ENCODE results near the gene PRORP. TPM values are rescaled to one million over a fixed set of nuclear protein-coding genes. Genes with fewer than 3 reads are reported as not detected.
"Not testable (repeated sequence)": the region's sequence is repeated elsewhere in the genome, so short reads cannot be mapped to it uniquely, and the experiment has no call there.

PRORP gene
- total RNA-seq, 6 experiments from 2014 or later = 15.2 to 22.2 (median 19.7) TPM

- 92% methylated on average over 8 of the region's 8 CpGs for WGBS (ENCODE audit: insufficient coverage, low coverage, low lambda C conversion rate, missing lambda C conversion rate)
- H3K9me3 ChIP-seq = no peaks in the 10 kb centered on the region
- no peaks in the 10 kb centered on the region for H3K27me3 ChIP-seq
- TF ChIP-seq CTCF (IDR thresholded peaks at IDR 0.05) = no peak
- peaks cover 0 to 52% (median 20%) of the 10 kb centered on the region in 4 donors for H3K36me3 ChIP-seq
- ATAC-seq (no peak), DNase-seq (no peak)
- no peak overlapping the region for H3K27ac ChIP-seq
- intact Hi-C loops (cut with DNase I) = no loop called here
- H3K4me3 ChIP-seq = no peak overlapping the region
- peaks cover 0 to 16% (median under 1%) of the 10 kb centered on the region in 4 donors for H3K4me1 ChIP-seq
Measured at GRCh38 chr14:35083530-35084150, 38.7 kb upstream of the PRORP start.

- peaks cover 0 to 57% (median 18%) of the 10 kb centered on the region in 4 donors for H3K36me3 ChIP-seq
- no peaks in the 10 kb centered on the region for H3K27me3 ChIP-seq
- intact Hi-C loops (cut with DNase I) = no loop called here
- no peaks in the 10 kb centered on the region for H3K9me3 ChIP-seq
- no peak overlapping the region for H3K4me3 ChIP-seq
- H3K27ac ChIP-seq = no peak overlapping the region
- 77% methylated on average over 2 of the region's 2 CpGs for WGBS (ENCODE audit: insufficient coverage, low coverage, low lambda C conversion rate, missing lambda C conversion rate)
- TF ChIP-seq CTCF (IDR thresholded peaks at IDR 0.05) = no peak
- H3K4me1 ChIP-seq = no peaks in the 10 kb centered on the region
- DNase-seq (no peak), ATAC-seq (no peak)
Measured at GRCh38 chr14:35085441-35085840, 36.9 kb upstream of the PRORP start.

- ATAC-seq (no peak), DNase-seq (no peak)
- H3K27me3 ChIP-seq = no peaks in the 10 kb centered on the region
- no peak overlapping the region for H3K27ac ChIP-seq
- no peak overlapping the region for H3K4me3 ChIP-seq
- TF ChIP-seq CTCF (IDR thresholded peaks at IDR 0.05) (no peak), POLR2A (IDR thresholded peaks at IDR 0.05) (no peak)
- H3K36me3 ChIP-seq = peaks cover 0 to 33% (median 9%) of the 10 kb centered on the region in 4 donors
- intact Hi-C loops (cut with DNase I) = no loop called here
- WGBS (ENCODE audit: insufficient coverage, low coverage, low lambda C conversion rate, missing lambda C conversion rate) = 100% methylated on average over 2 of the region's 2 CpGs
- H3K4me1 ChIP-seq = no peaks in the 10 kb centered on the region
- H3K9me3 ChIP-seq = no peaks in the 10 kb centered on the region
Measured at GRCh38 chr14:35088514-35088913, 33.8 kb upstream of the PRORP start.

- ATAC-seq; H3K9me3 ChIP-seq; intact Hi-C loops (cut with DNase I); H3K4me1 ChIP-seq; H3K27ac ChIP-seq; H3K27me3 ChIP-seq; H3K4me3 ChIP-seq; DNase-seq: not testable (repeated sequence)
- peaks cover 0 to 46% (median 6%) of the 10 kb centered on the region in 4 donors for H3K36me3 ChIP-seq
- 93% methylated on average over 3 of the region's 6 CpGs for WGBS (ENCODE audit: insufficient coverage, low coverage, low lambda C conversion rate, missing lambda C conversion rate)
Measured at GRCh38 chr14:35094645-35095044, 27.7 kb upstream of the PRORP start.

- Histone ChIP-seq H3K4me3 (no peak overlapping the region), H3K4me1 (no peaks in the 10 kb centered on the region), H3K27me3 (no peaks in the 10 kb centered on the region), H3K27ac (no peak overlapping the region), H3K36me3 (peaks cover 0 to 56% (median 13%) of the 10 kb centered on the region in 4 donors), H3K9me3 (no peaks in the 10 kb centered on the region)
- intact Hi-C loops (cut with DNase I) = no loop called here
- DNase-seq (no peak), ATAC-seq (no peak)
- no peak for TF ChIP-seq POLR2A (IDR thresholded peaks at IDR 0.05)
- TF ChIP-seq CTCF (IDR thresholded peaks at IDR 0.05) = no peak
Measured at GRCh38 chr14:35107866-35108265, 14.5 kb upstream of the PRORP start.

Data from right lobe of liver (tissue), 6 donors.